Neural progenitor cell (in vitro differentiated cells): ENCODE results near the gene RIMKLA.

Source experiments
- CTCF ChIP-seq: fragments of 200-600 bp; sonication (generic); IDR thresholded peaks from 2 replicates; pipeline ENCODE4 v1.5.1; 2017; ENCODE audit warnings: antibody characterized with exemption, mild to moderate bottlenecking
- EZH2 ChIP-seq: fragments of 200-600 bp; sonication (generic); IDR thresholded peaks from 2 replicates; pipeline ENCODE4 v1.6.1; 2017; ENCODE audit warnings: antibody characterized with exemption, mild to moderate bottlenecking, moderate library complexity
- EZH2phosphoT487 ChIP-seq: fragments of 200-600 bp; sonication (generic); IDR thresholded peaks from 2 replicates; pipeline ENCODE4 v1.6.1; 2017; ENCODE audit warnings: antibody characterized with exemption

DNA sequence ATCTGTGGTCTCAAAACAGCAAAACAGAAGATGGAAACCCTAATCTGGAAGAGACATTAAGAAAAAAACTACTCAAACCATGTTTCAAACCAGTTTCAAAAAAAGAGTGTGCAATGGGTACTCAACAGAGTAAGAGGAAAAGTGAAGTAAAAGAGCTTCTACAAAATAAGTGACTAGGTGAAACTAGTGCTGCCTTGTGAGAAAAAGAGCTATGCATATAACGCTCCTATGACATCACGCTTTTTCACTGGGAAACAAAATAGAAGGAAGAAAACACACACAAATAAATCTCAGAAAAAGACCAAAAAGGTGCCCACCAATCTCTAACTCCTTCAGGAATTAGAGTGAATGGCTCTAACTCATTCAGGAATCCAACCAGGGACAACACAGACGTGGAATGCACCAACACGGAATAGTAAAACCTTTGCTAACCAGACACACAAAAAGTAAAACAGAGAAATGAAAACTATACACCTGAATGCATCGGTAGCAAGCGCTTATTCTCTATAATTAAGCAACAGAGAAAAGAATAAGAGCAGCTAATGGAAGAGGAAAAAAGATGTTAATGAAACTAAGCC lies 46.8 kb upstream of the RIMKLA start:
- TF ChIP-seq CTCF (no peak), EZH2phosphoT487 (no peak), EZH2 (no peak)
